ENCODE measurements around the gene SOX6.

DNA sequence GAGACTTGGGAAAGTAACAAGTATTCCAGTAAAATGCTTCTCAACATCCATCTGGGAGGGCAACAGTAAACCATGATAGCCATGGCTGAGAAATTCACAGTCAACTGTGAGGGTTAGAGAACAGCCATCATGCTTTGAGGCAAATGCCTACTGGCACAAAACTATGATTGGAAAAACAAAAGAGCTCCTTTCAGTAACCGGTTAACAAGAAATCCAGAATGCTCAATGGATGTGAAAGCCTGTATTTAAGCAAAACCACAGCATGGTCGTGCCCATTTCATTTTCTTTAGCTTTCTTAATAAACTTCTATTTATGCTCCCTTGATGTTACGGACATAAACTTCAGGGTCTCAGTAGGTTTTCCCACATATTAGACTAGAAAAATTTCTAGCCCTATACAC, 139.5 kb downstream of the SOX6 start:
- TF ChIP-seq EZH2 (IDR thresholded peaks at IDR 0.05; ENCODE audit: borderline replicate concordance, low read depth, low read length, severe bottlenecking): no peak
- TF ChIP-seq POLR2AphosphoS5 (IDR thresholded peaks at IDR 0.05; ENCODE audit: insufficient read depth, low read depth, low read length): no peak
- TF ChIP-seq, protein P1, sequence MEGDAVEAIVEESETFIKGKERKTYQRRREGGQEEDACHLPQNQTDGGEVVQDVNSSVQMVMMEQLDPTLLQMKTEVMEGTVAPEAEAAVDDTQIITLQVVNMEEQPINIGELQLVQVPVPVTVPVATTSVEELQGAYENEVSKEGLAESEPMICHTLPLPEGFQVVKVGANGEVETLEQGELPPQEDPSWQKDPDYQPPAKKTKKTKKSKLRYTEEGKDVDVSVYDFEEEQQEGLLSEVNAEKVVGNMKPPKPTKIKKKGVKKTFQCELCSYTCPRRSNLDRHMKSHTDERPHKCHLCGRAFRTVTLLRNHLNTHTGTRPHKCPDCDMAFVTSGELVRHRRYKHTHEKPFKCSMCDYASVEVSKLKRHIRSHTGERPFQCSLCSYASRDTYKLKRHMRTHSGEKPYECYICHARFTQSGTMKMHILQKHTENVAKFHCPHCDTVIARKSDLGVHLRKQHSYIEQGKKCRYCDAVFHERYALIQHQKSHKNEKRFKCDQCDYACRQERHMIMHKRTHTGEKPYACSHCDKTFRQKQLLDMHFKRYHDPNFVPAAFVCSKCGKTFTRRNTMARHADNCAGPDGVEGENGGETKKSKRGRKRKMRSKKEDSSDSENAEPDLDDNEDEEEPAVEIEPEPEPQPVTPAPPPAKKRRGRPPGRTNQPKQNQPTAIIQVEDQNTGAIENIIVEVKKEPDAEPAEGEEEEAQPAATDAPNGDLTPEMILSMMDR (IDR thresholded peaks at IDR 0.05; ENCODE audit: extremely low read depth in 1 of 2, insufficient read depth in 1 of 2, low read depth in 1 of 2, low read length in 2 of 2): no peak
- TF ChIP-seq POLR2A (IDR thresholded peaks at IDR 0.05; ENCODE audit: low read depth, low read length): no peak
- TF ChIP-seq, protein P2, sequence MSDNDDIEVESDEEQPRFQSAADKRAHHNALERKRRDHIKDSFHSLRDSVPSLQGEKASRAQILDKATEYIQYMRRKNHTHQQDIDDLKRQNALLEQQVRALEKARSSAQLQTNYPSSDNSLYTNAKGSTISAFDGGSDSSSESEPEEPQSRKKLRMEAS (IDR thresholded peaks at IDR 0.05; ENCODE audit: insufficient read depth, insufficient read length): no peak
